ENCODE measurements around the gene OSBP2. TPM values are rescaled to one million over a fixed set of nuclear protein-coding genes. Genes with fewer than 3 reads are reported as not detected.
A peak's percentile ranks its signal among the peaks of the same experiment; 100 is the strongest.

The OSBP2 gene
- total and polyA plus RNA-seq, 10 of the 15 experiments (the other 5 are each of a cell fraction or from before 2014, with no cell fraction given) = 0.11 to 7.7 (median 3.6) TPM

- Histone ChIP-seq H3K4me1 (ENCODE audit: control insufficient read depth, insufficient read depth, low read length) (no peaks in the 10 kb centered on the region), H3K4me3 (peak overlapping the region; percentile 77), H3K4me2 (ENCODE audit: control insufficient read depth, insufficient read depth) (peak overlapping the region; percentile 100), H3K9ac (ENCODE audit: control insufficient read depth, insufficient read depth, low read length) (peak overlapping the region; percentile 60; the same call in 1 of the 2 replicates), H2AFZ (ENCODE audit: control insufficient read depth, low read depth, low read length) (peak overlapping the region; percentile 94), H3K27ac (ENCODE audit: control insufficient read depth, insufficient read depth) (no peak overlapping the region), H3K36me3 (ENCODE audit: control insufficient read depth in 2 of 2, insufficient read depth in 2 of 2, low read length in 1 of 2) (peaks cover 0 to 5% of the 10 kb centered on the region in 2 experiments; a peak in 1 of 4 replicates), H3K9me3 (replicated peaks; ENCODE audit: control insufficient read depth, insufficient read depth, low read length) (no peaks in the 10 kb centered on the region), H4K20me1 (ENCODE audit: control insufficient read depth, insufficient read depth) (no peaks in the 10 kb centered on the region), H3K79me2 (ENCODE audit: control insufficient read depth, insufficient read depth, low read length) (no peaks in the 10 kb centered on the region), H3K27me3 (replicated peaks in 1 of 2; ENCODE audit: control insufficient read depth in 2 of 2, insufficient read depth in 2 of 2, low read length in 1 of 2) (no peaks in the 10 kb centered on the region)
- intact Hi-C loops (cut with micrococcal nuclease; ENCODE audit: unreplicated experiment) (no loop called here), in situ Hi-C loops (cut with MboI) (no loop called here)
- FAIRE-seq (no peak), DNase-seq (ENCODE audit: low read depth, low spot score) (no peak), ATAC-seq (no peak)
- ChIA-PET SMC1A (ENCODE audit: uncharacterized antibody, unreplicated experiment) (interaction anchor here (0.9 to 2.6 kb wide), 2 partner anchors 23 to 34 kb away, joined by 3 to 14 read pairs; partner anchors contain the start of gene SLC35E4), CTCF (interaction anchor here (0.7 to 2.7 kb wide), 5 partner anchors 10 to 87 kb away, joined by 3 to 12 read pairs (median 3); partner anchors contain the start of gene SLC35E4), RAD21 (ENCODE audit: unreplicated experiment) (interaction anchor here (1.0 kb wide), 1 partner anchor 32 kb away, joined by 5 read pairs; the partner anchor contains the start of gene SLC35E4), POLR2A (no interaction called here)
- TF ChIP-seq KAT2A (conservative IDR thresholded peaks at IDR 0.05; ENCODE audit: control insufficient read depth, low read depth, low read length) (no peak), ZNF622 (IDR thresholded peaks at IDR 0.05) (no peak), WRNIP1 (IDR thresholded peaks at IDR 0.05; ENCODE audit: borderline replicate concordance, low read depth, low read length) (no peak), ZBED1 (IDR thresholded peaks at IDR 0.05; ENCODE audit: borderline replicate concordance) (no peak), RAD21 (IDR thresholded peaks at IDR 0.05; ENCODE audit: insufficient read depth, low read depth, low read length) (no peak), KLF5 (IDR thresholded peaks at IDR 0.05; ENCODE audit: partially characterized antibody) (no peak), ZNF207 (IDR thresholded peaks at IDR 0.05; ENCODE audit: borderline replicate concordance) (no peak), IRF3 (IDR thresholded peaks at IDR 0.05) (no peak), PML (IDR thresholded peaks at IDR 0.05; ENCODE audit: low read length) (no peak)
- no TSS peak for BruUV-seq (replicated peaks)
- 54% methylated on average over 10 of the region's 10 CpGs for WGBS (ENCODE audit: insufficient coverage, insufficient replicate concordance, low lambda C conversion rate, missing lambda C conversion rate)
Observed at GRCh38 chr22:30668386-30668710, 26.3 kb upstream of the OSBP2 start.
